Panc1 (cell line): ENCODE results near the gene UQCC2. TPM values are rescaled to one million over a fixed set of nuclear protein-coding genes. Genes with fewer than 3 reads are reported as not detected.

ENCODE experiments used
- ATAC-seq: fragments of 200-7000 bp; cut with Tn5 transposase; 2 replicates; pipeline ENCODE4 v1.9.1; 2020; ENCODE audit warnings: mild to moderate bottlenecking, moderate library complexity
- BruUV-seq: library from RNA; stranded (reverse); fragments of 400-500 nt; replicated peaks from 2 replicates; lab custom pipeline; 2021; lab: Mats Ljungman, UMichigan
- CTCF ChIA-PET: fragments of 300-600 bp; sonication (Branson Sonifier 250); formaldehyde crosslinking; loops from one replicate; lab custom pipeline; 2022; ENCODE audit warnings: antibody characterized with exemption; lab: Charles Lee
- POLR2A ChIA-PET: fragments of 300-600 bp; sonication (Branson Sonifier 250); formaldehyde crosslinking; loops from one replicate; lab custom pipeline; 2022; ENCODE audit warnings: antibody characterized with exemption; lab: Charles Lee
- DNase-seq: peaks from one replicate; pipeline ENCODE4 v3.0.0-alpha.2; 2010; ENCODE audit warnings: low read depth, low spot score
- H3K27ac ChIP-seq: 2 replicates; pipeline ENCODE4 v1.5.1; 2011; ENCODE audit warnings: mild to moderate bottlenecking, low read length, inconsistent platforms
- H3K27me3 ChIP-seq: fragments of 200-500 bp; sonication (Bioruptor generic); 2 replicates; pipeline ENCODE4 v1.6.0; 2014; ENCODE audit warnings: low read length, inconsistent platforms; ENCODE audit not compliant: control insufficient read depth, insufficient read depth
- H3K36me3 ChIP-seq: fragments of 200-500 bp; sonication (Bioruptor generic); 2 replicates; pipeline ENCODE4 v1.5.1; 2014; ENCODE audit warnings: inconsistent platforms, mild to moderate bottlenecking, low read length, moderate library complexity; ENCODE audit not compliant: control insufficient read depth, insufficient read depth
- H3K4me1 ChIP-seq: 2 replicates; pipeline ENCODE4 v1.5.1; 2011; ENCODE audit warnings: inconsistent platforms, mild to moderate bottlenecking, low read length, moderate library complexity; ENCODE audit not compliant: control insufficient read depth, insufficient read depth
- H3K4me3 ChIP-seq, 2 experiments: 2 replicates each; pipeline ENCODE4 v1.5.1; 2011 to 2012; ENCODE audit warnings: low read depth in 2 of 2, low read length in 2 of 2, mild to moderate bottlenecking in 2 of 2, inconsistent platforms in 1 of 2, moderate library complexity in 1 of 2
- H3K9me3 ChIP-seq: fragments of 200-500 bp; sonication (Bioruptor generic); 2 replicates; pipeline ENCODE4 v1.5.1; 2014; ENCODE audit warnings: low read depth, mild to moderate bottlenecking, inconsistent platforms, low read length, moderate library complexity; ENCODE audit not compliant: control insufficient read depth, insufficient read depth
- POLR2AphosphoS5 ChIP-seq: IDR thresholded peaks from 2 replicates; pipeline ENCODE4 v1.6.1; 2012; ENCODE audit warnings: mild to moderate bottlenecking, low read depth, low read length, moderate library complexity
- SIN3A ChIP-seq: IDR thresholded peaks from 2 replicates; pipeline ENCODE4 v1.6.1; 2012; ENCODE audit warnings: low read depth, mild to moderate bottlenecking, low read length, moderate library complexity, borderline replicate concordance; ENCODE audit not compliant: insufficient read depth
- TCF7L2 ChIP-seq: IDR thresholded peaks from 2 replicates; pipeline ENCODE4 v1.6.1; 2011; ENCODE audit warnings: mild to moderate bottlenecking, low read depth, low read length, inconsistent platforms
- in situ Hi-C: cut with HindIII; loops from 2 replicates; pipeline ENCODE4 v1.10.0; 2016; ENCODE audit warnings: low sequenced_read_pairs, low pct_unique_long_range_greater_than_20kb
- intact Hi-C: fragments of 100-400 bp; cut with micrococcal nuclease; formaldehyde crosslinking; loops from one replicate; pipeline ENCODE4 v1.10.0; 2022; ENCODE audit not compliant: unreplicated experiment
- total RNA-seq: library from RNA; stranded (reverse); gene quantifications from one replicate; pipeline ENCODE4 v1.2.1, GENCODE V29; 2021; ENCODE audit not compliant: unreplicated experiment
- TF ChIP-seq, protein P1 (sequence below), 2 experiments: IDR thresholded peaks; 2 replicates each; pipeline ENCODE4 v1.6.1; 2011 to 2012; ENCODE audit warnings: low read depth in 2 of 2, control low read depth in 1 of 2, low read length in 1 of 2, mild to moderate bottlenecking in 1 of 2, moderate library complexity in 1 of 2; ENCODE audit not compliant: insufficient read depth in 1 of 2
- TF ChIP-seq, protein P2 (sequence below): fragments of 450-650 bp; IDR thresholded peaks from 2 replicates; pipeline ENCODE4 v1.5.1; 2017; ENCODE audit warnings: mild to moderate bottlenecking

UQCC2 gene
- total RNA-seq, 1 experiment from 2014 or later: 135 TPM

DNA sequence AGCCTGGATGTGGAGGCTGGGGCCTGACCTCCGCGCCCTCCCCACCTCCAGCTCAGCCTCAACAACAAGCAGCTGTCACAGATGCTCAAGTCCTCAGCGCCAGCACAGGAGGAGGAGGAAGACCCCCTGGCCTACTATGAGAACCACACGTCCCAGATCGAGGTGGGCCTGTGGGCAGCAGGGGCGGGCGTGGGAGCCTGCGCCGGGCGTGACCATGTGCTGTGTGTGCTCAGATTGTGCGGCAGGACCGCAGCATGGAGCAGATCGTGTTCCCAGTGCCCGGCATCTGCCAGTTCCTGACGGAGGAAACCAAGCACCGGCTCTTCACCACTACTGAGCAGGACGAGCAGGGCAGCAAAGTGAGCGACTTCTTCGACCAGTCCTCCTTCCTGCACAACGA, 23.5 kb downstream of the UQCC2 start:
- in situ Hi-C loops (no loop called here), intact Hi-C loops (no loop called here)
- TF ChIP-seq POLR2AphosphoS5 (no peak), TCF7L2 (no peak), SIN3A (no peak)
- TF ChIP-seq, protein P1, sequence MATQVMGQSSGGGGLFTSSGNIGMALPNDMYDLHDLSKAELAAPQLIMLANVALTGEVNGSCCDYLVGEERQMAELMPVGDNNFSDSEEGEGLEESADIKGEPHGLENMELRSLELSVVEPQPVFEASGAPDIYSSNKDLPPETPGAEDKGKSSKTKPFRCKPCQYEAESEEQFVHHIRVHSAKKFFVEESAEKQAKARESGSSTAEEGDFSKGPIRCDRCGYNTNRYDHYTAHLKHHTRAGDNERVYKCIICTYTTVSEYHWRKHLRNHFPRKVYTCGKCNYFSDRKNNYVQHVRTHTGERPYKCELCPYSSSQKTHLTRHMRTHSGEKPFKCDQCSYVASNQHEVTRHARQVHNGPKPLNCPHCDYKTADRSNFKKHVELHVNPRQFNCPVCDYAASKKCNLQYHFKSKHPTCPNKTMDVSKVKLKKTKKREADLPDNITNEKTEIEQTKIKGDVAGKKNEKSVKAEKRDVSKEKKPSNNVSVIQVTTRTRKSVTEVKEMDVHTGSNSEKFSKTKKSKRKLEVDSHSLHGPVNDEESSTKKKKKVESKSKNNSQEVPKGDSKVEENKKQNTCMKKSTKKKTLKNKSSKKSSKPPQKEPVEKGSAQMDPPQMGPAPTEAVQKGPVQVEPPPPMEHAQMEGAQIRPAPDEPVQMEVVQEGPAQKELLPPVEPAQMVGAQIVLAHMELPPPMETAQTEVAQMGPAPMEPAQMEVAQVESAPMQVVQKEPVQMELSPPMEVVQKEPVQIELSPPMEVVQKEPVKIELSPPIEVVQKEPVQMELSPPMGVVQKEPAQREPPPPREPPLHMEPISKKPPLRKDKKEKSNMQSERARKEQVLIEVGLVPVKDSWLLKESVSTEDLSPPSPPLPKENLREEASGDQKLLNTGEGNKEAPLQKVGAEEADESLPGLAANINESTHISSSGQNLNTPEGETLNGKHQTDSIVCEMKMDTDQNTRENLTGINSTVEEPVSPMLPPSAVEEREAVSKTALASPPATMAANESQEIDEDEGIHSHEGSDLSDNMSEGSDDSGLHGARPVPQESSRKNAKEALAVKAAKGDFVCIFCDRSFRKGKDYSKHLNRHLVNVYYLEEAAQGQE (IDR thresholded peaks at IDR 0.05; ENCODE audit: insufficient read depth in 1 of 2, low read depth in 2 of 2, low read length in 1 of 2): no peak
- TF ChIP-seq, protein P2, sequence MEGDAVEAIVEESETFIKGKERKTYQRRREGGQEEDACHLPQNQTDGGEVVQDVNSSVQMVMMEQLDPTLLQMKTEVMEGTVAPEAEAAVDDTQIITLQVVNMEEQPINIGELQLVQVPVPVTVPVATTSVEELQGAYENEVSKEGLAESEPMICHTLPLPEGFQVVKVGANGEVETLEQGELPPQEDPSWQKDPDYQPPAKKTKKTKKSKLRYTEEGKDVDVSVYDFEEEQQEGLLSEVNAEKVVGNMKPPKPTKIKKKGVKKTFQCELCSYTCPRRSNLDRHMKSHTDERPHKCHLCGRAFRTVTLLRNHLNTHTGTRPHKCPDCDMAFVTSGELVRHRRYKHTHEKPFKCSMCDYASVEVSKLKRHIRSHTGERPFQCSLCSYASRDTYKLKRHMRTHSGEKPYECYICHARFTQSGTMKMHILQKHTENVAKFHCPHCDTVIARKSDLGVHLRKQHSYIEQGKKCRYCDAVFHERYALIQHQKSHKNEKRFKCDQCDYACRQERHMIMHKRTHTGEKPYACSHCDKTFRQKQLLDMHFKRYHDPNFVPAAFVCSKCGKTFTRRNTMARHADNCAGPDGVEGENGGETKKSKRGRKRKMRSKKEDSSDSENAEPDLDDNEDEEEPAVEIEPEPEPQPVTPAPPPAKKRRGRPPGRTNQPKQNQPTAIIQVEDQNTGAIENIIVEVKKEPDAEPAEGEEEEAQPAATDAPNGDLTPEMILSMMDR: no peak
- BruUV-seq: no TSS peak
- POLR2A ChIA-PET: no interaction called here
- no peaks in the 10 kb centered on the region for H3K27me3 ChIP-seq
- ATAC-seq (no peak), DNase-seq (no peak)
- 0 out of 2 replicates have a peak, but pooled peaks cover 2% of the 10 kb centered on the region for H3K36me3 ChIP-seq
- H3K27ac ChIP-seq: no peak overlapping the region
- H3K4me1 ChIP-seq: peaks cover 12% of the 10 kb centered on the region
- H3K9me3 ChIP-seq: no peaks in the 10 kb centered on the region
- H3K4me3 ChIP-seq: no peak overlapping the region
- CTCF ChIA-PET: no interaction called here

DNA sequence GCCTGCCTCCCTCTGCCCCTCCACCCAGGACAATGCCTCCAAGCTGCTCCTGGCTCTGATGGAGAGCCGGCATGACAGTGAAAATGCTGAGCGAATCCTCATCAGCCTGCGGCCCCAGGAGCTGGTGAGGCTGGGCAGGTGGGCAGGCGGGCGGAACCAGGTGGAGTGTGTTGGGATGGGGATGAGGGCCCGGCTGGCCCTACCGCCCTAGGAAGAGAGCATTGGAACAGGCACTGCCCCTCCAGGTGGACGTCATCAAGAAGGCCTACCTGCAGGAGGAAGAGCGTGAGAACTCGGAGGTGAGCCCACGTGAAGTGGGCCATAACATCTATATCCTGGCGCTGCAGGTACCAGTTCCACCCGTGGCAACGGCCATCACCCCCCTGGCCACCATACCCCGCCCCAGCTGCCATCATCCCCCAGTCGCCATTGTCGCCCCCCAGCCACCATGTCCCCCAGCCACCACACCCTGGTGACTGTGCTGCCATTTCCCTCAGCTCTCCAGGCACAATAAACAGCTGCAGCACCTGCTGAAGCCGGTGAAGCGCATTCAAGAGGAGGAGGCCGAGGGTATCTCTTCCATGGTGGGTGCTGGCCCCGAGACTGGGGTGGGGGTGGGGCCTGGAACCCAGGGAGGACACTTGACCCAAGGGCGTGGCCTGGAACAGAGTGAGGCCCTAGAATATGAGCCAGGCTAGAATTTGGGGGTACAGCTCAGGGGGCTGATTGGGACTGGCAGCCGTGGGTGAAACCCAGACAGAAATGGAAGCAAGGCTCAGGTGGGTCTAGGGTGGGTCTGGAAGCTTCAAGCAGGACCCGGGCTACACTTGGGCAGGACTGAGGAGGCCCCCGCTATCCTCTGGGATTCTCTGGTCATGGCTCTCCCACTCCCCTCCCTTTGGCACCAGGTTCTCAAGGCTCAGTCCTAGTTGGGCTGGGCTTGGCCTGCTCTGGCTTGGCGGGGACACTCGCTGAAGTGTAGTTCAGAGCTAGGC, 24.2 kb downstream of the UQCC2 start:
- DNase-seq (no peak), ATAC-seq (no peak)
- BruUV-seq: no TSS peak
- Histone ChIP-seq H3K9me3 (no peaks in the 10 kb centered on the region), H3K36me3 (0 out of 2 replicates have a peak, but pooled peaks cover 2% of the 10 kb centered on the region), H3K27ac (no peak overlapping the region), H3K4me3 (no peak overlapping the region), H3K4me1 (peaks cover 7% of the 10 kb centered on the region), H3K27me3 (no peaks in the 10 kb centered on the region)
- in situ Hi-C loops: no loop called here
- TF ChIP-seq POLR2AphosphoS5: no peak
- TF ChIP-seq, protein P2: no peak
- TF ChIP-seq SIN3A: no peak
- TF ChIP-seq, protein P1 (IDR thresholded peaks at IDR 0.05; ENCODE audit: insufficient read depth in 1 of 2, low read depth in 2 of 2, low read length in 1 of 2): no peak
- TF ChIP-seq TCF7L2: no peak
- intact Hi-C loops: no loop called here
- CTCF ChIA-PET: no interaction called here
- POLR2A ChIA-PET: no interaction called here
